ENCODE results near the gene GIT2. TPM values are rescaled to one million over a fixed set of nuclear protein-coding genes. Genes with fewer than 3 reads are reported as not detected.

The GIT2 gene
- total and polyA plus RNA-seq, 2 experiments from 2014 or later = 21.5 to 22.4 TPM

DNA sequence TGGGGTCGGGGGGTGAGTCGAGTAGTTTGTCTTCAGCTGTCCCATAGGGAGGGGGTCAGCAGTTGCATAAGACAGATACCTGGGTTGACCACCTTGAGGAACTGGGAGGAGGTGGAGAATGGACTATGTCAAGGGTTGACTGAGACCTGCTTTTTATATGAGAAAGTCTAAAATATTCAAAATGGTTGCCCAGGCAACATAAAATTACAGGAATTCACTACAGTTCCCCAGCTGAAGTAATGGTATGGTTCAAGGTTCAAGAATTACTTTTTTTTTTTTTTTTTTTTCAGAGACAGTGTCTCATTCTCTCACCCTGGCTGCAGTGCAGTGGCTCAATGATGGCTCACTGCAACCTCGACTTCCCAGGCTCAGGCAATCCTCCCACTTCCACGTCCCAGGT is 101.2 kb downstream of the GIT2 start:
- no peak for DNase-seq (ENCODE audit: low spot score)
- Histone ChIP-seq H3K4me2 (no peak overlapping the region), H3K36me3 (replicated peaks; ENCODE audit: insufficient read depth, low read depth) (no peaks in the 10 kb centered on the region), H3K4me3 (no peak overlapping the region), H3K9me3 (ENCODE audit: low read depth) (no peaks in the 10 kb centered on the region), H3K9me2 (replicated peaks; ENCODE audit: insufficient read depth) (no peaks in the 10 kb centered on the region), H3K27ac (no peak overlapping the region), H3K27me3 (peaks cover 4% of the 10 kb centered on the region), H2AFZ (no peak overlapping the region), H3K79me2 (no peaks in the 10 kb centered on the region), H4K20me1 (ENCODE audit: insufficient read depth, poor library complexity, severe bottlenecking) (no peaks in the 10 kb centered on the region), H3K4me1 (ENCODE audit: insufficient read depth) (peaks cover 5% of the 10 kb centered on the region)
- no peak for TF ChIP-seq EZH2 (IDR thresholded peaks at IDR 0.05; ENCODE audit: borderline replicate concordance)
- TF ChIP-seq, protein P1, sequence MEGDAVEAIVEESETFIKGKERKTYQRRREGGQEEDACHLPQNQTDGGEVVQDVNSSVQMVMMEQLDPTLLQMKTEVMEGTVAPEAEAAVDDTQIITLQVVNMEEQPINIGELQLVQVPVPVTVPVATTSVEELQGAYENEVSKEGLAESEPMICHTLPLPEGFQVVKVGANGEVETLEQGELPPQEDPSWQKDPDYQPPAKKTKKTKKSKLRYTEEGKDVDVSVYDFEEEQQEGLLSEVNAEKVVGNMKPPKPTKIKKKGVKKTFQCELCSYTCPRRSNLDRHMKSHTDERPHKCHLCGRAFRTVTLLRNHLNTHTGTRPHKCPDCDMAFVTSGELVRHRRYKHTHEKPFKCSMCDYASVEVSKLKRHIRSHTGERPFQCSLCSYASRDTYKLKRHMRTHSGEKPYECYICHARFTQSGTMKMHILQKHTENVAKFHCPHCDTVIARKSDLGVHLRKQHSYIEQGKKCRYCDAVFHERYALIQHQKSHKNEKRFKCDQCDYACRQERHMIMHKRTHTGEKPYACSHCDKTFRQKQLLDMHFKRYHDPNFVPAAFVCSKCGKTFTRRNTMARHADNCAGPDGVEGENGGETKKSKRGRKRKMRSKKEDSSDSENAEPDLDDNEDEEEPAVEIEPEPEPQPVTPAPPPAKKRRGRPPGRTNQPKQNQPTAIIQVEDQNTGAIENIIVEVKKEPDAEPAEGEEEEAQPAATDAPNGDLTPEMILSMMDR (IDR thresholded peaks at IDR 0.05; ENCODE audit: poor library complexity) = no peak
- no peak for TF ChIP-seq EZH2phosphoT487 (IDR thresholded peaks at IDR 0.05; ENCODE audit: low read depth, severe bottlenecking, unreplicated experiment)
- 67% methylated on average over 4 of the region's 4 CpGs for WGBS (ENCODE audit: low lambda C conversion rate, missing lambda C conversion rate)

- Histone ChIP-seq H3K27me3 (peaks cover 4% of the 10 kb centered on the region), H3K4me3 (no peak overlapping the region), H3K36me3 (replicated peaks; ENCODE audit: insufficient read depth, low read depth) (no peaks in the 10 kb centered on the region), H3K9me2 (replicated peaks; ENCODE audit: insufficient read depth) (no peaks in the 10 kb centered on the region), H4K20me1 (ENCODE audit: insufficient read depth, poor library complexity, severe bottlenecking) (no peaks in the 10 kb centered on the region), H2AFZ (no peak overlapping the region), H3K79me2 (no peaks in the 10 kb centered on the region), H3K4me2 (no peak overlapping the region), H3K4me1 (ENCODE audit: insufficient read depth) (no peaks in the 10 kb centered on the region), H3K27ac (no peak overlapping the region), H3K9me3 (ENCODE audit: low read depth) (no peaks in the 10 kb centered on the region)
- no peak for DNase-seq (ENCODE audit: low spot score)
- 88% methylated on average over 7 of the region's 7 CpGs for WGBS (ENCODE audit: low lambda C conversion rate, missing lambda C conversion rate)
- TF ChIP-seq EZH2 (IDR thresholded peaks at IDR 0.05; ENCODE audit: borderline replicate concordance) (no peak), EZH2phosphoT487 (IDR thresholded peaks at IDR 0.05; ENCODE audit: low read depth, severe bottlenecking, unreplicated experiment) (no peak)
- TF ChIP-seq, protein P1 (IDR thresholded peaks at IDR 0.05; ENCODE audit: poor library complexity) = no peak
Observed at GRCh38 chr12:109893261-109893995, 102.7 kb downstream of the GIT2 start.

GRCh38 chr12:109892748-109893147 is 103.4 kb downstream of the GIT2 start:
- no peak for DNase-seq (ENCODE audit: low spot score)
- TF ChIP-seq EZH2 (IDR thresholded peaks at IDR 0.05; ENCODE audit: borderline replicate concordance) (no peak), EZH2phosphoT487 (IDR thresholded peaks at IDR 0.05; ENCODE audit: low read depth, severe bottlenecking, unreplicated experiment) (no peak)
- TF ChIP-seq, protein P1 (IDR thresholded peaks at IDR 0.05; ENCODE audit: poor library complexity) = no peak
- Histone ChIP-seq H3K9me3 (ENCODE audit: low read depth) (no peaks in the 10 kb centered on the region), H3K27ac (no peak overlapping the region), H3K27me3 (peaks cover 4% of the 10 kb centered on the region), H4K20me1 (ENCODE audit: insufficient read depth, poor library complexity, severe bottlenecking) (no peaks in the 10 kb centered on the region), H3K9me2 (replicated peaks; ENCODE audit: insufficient read depth) (no peaks in the 10 kb centered on the region), H2AFZ (no peak overlapping the region), H3K4me1 (ENCODE audit: insufficient read depth) (no peaks in the 10 kb centered on the region), H3K79me2 (no peaks in the 10 kb centered on the region), H3K4me2 (no peak overlapping the region), H3K36me3 (replicated peaks; ENCODE audit: insufficient read depth, low read depth) (no peaks in the 10 kb centered on the region), H3K4me3 (no peak overlapping the region)
- WGBS (ENCODE audit: low lambda C conversion rate, missing lambda C conversion rate) = 81% methylated on average over 4 of the region's 4 CpGs

Measured in hepatocyte (in vitro differentiated cells).